ENCODE data around the gene CCDC92B.
A peak's percentile ranks its signal among the peaks of the same experiment; 100 is the strongest.

CCDC92B gene

GRCh38 chr17:2777242-2777867, 27.9 kb upstream of the CCDC92B start:
- no peak for DNase-seq

- DNase-seq = no peak
Observed at GRCh38 chr17:2776589-2777241, 27.3 kb upstream of the CCDC92B start.

DNA sequence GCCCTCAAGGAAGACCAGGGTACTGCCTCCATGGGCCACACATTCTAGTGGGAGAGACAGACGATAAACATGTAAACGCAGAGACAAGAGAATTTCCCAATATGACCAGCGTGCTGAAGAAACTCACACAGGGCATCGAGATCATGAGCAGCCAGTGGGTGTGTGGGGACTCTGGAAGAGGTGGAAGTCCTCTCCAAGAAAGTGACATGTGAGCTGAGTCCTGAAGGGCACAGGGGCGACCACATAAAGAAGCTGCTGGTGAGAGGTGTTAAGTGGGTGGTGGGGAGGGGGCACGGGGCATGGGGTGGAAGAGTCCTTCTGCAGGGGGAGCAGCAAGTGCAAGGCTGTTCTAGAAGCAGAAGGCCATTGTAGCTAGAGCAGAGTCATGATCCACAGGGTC, 25.8 kb upstream of the CCDC92B start:
- no peak for DNase-seq

GRCh38 chr17:2770129-2770528, 20.7 kb upstream of the CCDC92B start:
- no peak for DNase-seq

- no peak for DNase-seq
Observed at GRCh38 chr17:2758870-2759269, 9.4 kb upstream of the CCDC92B start.

GRCh38 chr17:2755891-2756724, 6.7 kb upstream of the CCDC92B start:
- DNase-seq = peak; percentile 1

DNA sequence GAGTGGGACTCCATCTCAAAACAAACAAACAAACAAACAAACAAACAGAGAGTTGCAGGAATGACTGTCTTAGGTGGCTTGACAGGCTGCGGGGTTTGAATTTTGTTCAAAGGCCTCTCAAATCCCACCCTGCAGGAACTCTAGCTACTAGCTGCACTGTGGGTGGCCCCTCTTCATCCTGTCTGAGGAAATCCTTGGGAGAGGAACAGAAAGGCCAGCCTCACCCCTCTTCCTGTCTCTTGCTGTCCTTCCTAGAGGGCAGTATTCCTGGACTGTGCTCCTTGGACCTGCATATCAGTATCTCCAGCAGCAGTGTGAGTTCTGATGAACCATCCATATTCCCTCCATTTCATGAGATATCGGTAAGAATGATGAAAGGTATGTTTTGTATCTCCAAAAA, 2.0 kb upstream of the CCDC92B start:
- DNase-seq = peak; percentile 1

DNA sequence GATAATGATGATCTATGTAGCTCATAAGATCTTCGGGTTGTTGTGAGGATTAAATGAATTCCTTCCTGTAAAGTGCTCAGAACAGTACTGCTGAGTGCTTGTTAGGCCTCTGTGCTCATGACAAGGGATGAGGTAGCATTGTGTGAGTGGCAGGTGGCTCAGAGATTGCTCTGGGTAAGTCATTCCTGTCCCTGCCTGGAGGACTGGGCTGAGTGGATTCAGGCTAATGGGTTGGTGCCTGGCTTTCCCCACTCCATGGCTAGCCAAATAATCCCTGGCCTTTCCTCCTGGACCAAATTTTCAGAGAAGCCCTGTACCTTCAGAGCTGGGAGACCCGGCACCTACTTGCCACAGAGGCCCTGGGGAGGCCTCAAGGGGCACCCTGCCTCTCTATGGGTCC, 1.3 kb upstream of the CCDC92B start:
- no peak for DNase-seq

DNA sequence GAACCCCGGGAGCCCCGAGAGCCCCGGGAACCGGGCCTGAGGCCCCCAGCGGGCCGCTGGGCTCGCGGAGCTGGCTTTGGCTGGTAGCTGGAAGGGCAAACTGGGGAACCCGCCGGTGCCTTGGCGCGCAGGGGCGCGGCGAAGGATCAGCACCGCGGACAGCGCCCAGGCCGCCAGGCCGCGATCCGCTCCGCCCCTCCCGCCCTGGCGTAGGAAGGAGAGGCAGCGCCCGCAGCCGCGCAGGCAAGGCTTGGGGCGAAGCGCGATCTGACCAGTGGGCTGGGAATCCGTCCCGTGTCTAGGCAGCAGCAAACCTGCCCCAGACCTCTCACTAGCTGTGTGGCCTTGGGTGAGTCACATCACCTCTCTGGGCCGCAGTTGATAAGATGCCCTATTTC, 331 bp upstream of the CCDC92B start:
- DNase-seq = peak; percentile 33

- DNase-seq = no peak
Observed at GRCh38 chr17:2745317-2746037, 4.0 kb downstream of the CCDC92B start.

GRCh38 chr17:2737693-2738092, 11.8 kb downstream of the CCDC92B start:
- no peak for DNase-seq

DNA sequence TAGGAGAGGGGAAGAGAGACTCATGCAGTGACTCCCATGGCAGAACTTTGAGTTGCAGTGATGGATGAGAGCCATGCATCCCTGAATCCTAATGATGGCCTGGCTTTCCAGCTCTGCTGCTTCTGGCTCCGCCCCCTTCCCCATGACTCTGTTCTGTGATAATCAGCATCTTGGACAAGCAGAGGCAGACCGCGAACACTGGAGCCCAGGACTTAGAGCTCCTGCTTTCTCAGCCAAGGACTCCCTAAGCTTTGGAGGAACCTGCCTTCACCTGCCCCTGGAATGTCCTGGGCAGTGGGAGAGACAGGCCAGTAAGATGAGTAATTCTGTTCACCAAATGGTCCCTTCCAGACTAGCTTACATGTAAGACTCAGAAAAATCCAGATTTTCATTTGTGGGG, 12.5 kb downstream of the CCDC92B start:
- DNase-seq = no peak

DNA sequence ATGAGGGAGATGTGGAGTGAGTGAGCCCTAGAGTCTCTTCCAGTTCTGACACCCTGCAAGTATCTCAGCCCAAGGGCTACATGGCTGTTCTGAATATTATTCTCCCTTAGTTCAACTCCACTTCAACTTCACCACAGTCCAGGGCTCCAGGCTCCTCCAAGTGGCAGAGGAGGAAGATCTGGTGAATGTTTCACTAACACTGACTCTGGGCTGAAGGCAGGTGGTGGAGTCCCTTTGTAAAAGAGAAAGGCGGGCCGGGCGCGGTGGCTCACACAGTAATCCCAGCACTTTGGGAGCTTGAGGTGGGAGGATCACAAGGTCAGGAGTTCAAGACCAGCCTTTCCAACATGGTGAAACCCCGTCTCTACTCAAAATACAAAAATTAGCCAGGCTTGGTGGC, 13.6 kb downstream of the CCDC92B start:
- no peak for DNase-seq

DNA sequence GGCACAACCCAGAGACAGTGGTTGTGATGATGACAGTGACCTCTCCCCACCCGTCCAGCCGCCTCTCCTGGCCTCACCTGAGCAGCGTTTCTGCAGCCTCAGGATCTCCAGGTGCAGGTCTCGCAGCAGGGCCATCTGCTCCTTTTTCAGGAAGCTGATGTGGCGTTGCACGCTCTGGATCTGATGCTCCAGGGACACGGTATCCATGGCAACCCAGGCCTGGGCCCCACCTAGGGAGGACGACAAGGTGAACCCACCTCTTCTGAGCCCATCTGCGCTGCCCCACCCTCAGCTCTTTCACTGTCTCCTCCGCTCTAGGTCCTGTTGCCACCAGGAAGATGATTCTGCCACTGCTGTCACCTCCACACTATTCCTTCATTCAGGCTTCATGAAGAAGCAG, 14.5 kb downstream of the CCDC92B start:
- no peak for DNase-seq

DNA sequence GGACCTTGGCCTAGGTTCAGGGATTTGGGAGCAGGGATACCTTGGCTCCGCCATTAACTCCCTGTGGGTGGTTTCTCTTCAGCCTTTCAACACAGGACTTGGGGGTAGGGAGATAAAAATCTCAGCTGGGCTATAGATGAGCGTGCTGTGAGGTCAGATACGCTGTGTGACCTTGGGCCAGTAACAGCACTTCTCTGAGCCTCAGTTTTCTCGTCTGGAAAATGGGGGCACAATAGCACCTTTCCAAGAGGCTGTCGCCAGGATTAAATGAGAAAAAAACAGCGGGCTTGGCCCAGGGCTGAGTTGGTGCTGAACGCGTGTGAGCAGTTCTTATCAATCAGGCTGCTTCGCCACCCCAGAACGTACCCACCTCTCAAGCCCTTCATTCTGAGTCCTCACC, 17.6 kb downstream of the CCDC92B start:
- DNase-seq = no peak

GRCh38 chr17:2730764-2731353, 18.6 kb downstream of the CCDC92B start:
- no peak for DNase-seq

- no peak for DNase-seq
Observed at GRCh38 chr17:2724784-2725164, 24.7 kb downstream of the CCDC92B start.

GRCh38 chr17:2723997-2724783, 25.3 kb downstream of the CCDC92B start:
- DNase-seq = no peak

GRCh38 chr17:2723505-2723996, 25.9 kb downstream of the CCDC92B start:
- no peak for DNase-seq

GRCh38 chr17:2722611-2723010, 26.8 kb downstream of the CCDC92B start:
- no peak for DNase-seq

- DNase-seq = no peak
Observed at GRCh38 chr17:2721603-2722002, 27.8 kb downstream of the CCDC92B start.

- DNase-seq = no peak
Observed at GRCh38 chr17:2719861-2720260, 29.6 kb downstream of the CCDC92B start.

All from HCEC 1CT (cell line).